Measurements from ENCODE around the gene ZNF28. TPM values are rescaled to one million over a fixed set of nuclear protein-coding genes. Genes with fewer than 3 reads are reported as not detected.

The ZNF28 gene
- total and polyA plus RNA-seq, 10 of the 15 experiments (the other 5 are each of a cell fraction or from before 2014, with no cell fraction given): 5.9 to 31.1 (median 15.3) TPM

- ChIA-PET RAD21 (ENCODE audit: unreplicated experiment) (interaction anchor here (0.6 to 1.2 kb wide), 2 partner anchors 45 to 500 kb away, joined by 3 read pairs; no protein-coding TSS in a partner anchor), POLR2A (no interaction called here), SMC1A (ENCODE audit: uncharacterized antibody, unreplicated experiment) (interaction anchor here (0.6 to 1.5 kb wide), 7 partner anchors 10 to 402 kb away, joined by 3 to 5 read pairs (median 3); no protein-coding TSS in a partner anchor), CTCF (interaction anchor here (0.8 to 1.8 kb wide), 2 partner anchors 405 to 500 kb away, joined by 4 to 7 read pairs; no protein-coding TSS in a partner anchor)
- H3K36me3 ChIP-seq (ENCODE audit: control insufficient read depth in 2 of 2, insufficient read depth in 2 of 2, low read length in 1 of 2): no peaks in the 10 kb centered on the region
- H3K4me2 ChIP-seq (ENCODE audit: control insufficient read depth, insufficient read depth): no peak overlapping the region
- peak; percentile 47 for FAIRE-seq
- no peak overlapping the region for H3K4me3 ChIP-seq
- intact Hi-C loops (cut with micrococcal nuclease; ENCODE audit: unreplicated experiment): loop anchor here (2.0 to 10.0 kb wide), 2 partner anchors 222 to 404 kb away; partner anchors contain the start of gene ZNF808
- no peak overlapping the region for H3K9ac ChIP-seq (ENCODE audit: control insufficient read depth, insufficient read depth, low read length)
- ATAC-seq: 0 out of 3 replicates have a peak, but pooled peaks have one; percentile 37
- H2AFZ ChIP-seq (ENCODE audit: control insufficient read depth, low read depth, low read length): no peak overlapping the region
- H3K27me3 ChIP-seq (replicated peaks in 1 of 2; ENCODE audit: control insufficient read depth in 2 of 2, insufficient read depth in 2 of 2, low read length in 1 of 2): no peaks in the 10 kb centered on the region
- H3K9me3 ChIP-seq (replicated peaks; ENCODE audit: control insufficient read depth, insufficient read depth, low read length): no peaks in the 10 kb centered on the region; the same call in 2 of the 3 replicates
- peak; percentile 74 for TF ChIP-seq RAD21 (IDR thresholded peaks at IDR 0.05; ENCODE audit: insufficient read depth, low read depth, low read length)
- TF ChIP-seq HSF1 (IDR thresholded peaks at IDR 0.05; ENCODE audit: low read depth, low read length): no peak
- TF ChIP-seq CTCF (IDR thresholded peaks at IDR 0.05 in 2 of 3, conservative IDR thresholded peaks at IDR 0.05 in 1 of 3; ENCODE audit: control insufficient read depth in 2 of 3, extremely low read depth in 1 of 3, insufficient read depth in 1 of 3, low read depth in 3 of 3, low read length in 3 of 3): peak; percentile 23 to 48 (median 26); a peak in 4 of 6 replicates
- peak; percentile 52; the same call in 1 of the 2 replicates for TF ChIP-seq SMC3 (IDR thresholded peaks at IDR 0.05; ENCODE audit: borderline replicate concordance, low read length)
- peak; percentile 4 for DNase-seq (ENCODE audit: low read depth, low spot score)
- H3K27ac ChIP-seq (ENCODE audit: control insufficient read depth, insufficient read depth): no peak overlapping the region
- 31% methylated on average over 8 of the region's 8 CpGs for WGBS (ENCODE audit: insufficient coverage, insufficient replicate concordance, low lambda C conversion rate, missing lambda C conversion rate)
- H4K20me1 ChIP-seq (ENCODE audit: control insufficient read depth, insufficient read depth): no peaks in the 10 kb centered on the region
- H3K4me1 ChIP-seq (ENCODE audit: control insufficient read depth, insufficient read depth, low read length): no peaks in the 10 kb centered on the region
- BruUV-seq (replicated peaks): no TSS peak
- H3K79me2 ChIP-seq (ENCODE audit: control insufficient read depth, insufficient read depth, low read length): no peaks in the 10 kb centered on the region
- in situ Hi-C loops (cut with MboI): no loop called here
Observed at GRCh38 chr19:52748336-52748950, 73.0 kb downstream of the ZNF28 start.

Other genes with a start within 250 kb of the ZNF28 start
Only the 7 nearest of the 9 such genes appear.
- 19.7 and 27.4 TPM in 2 replicates for gene ZNF83, start 183.3 kb downstream of the ZNF28 start, total RNA-seq (2014; rRNA removed)
- gene ZNF83, start 183.3 kb downstream of the ZNF28 start, total RNA-seq (2014; rRNA removed; fragmentation: Illumina TruSeq; extraction: Trizol): 35.2 and 37.3 TPM in 2 replicates
- gene ZNF83, start 183.3 kb downstream of the ZNF28 start, total RNA-seq (2021): 17.6 and 18.2 TPM in 2 replicates
- 90.1 and 132 TPM in 2 replicates for gene ZNF83, start 183.3 kb downstream of the ZNF28 start, polyA plus RNA-seq (2011; rRNA removed)
- 32.0 and 51.8 TPM in 2 replicates for gene ZNF83, start 183.3 kb downstream of the ZNF28 start, polyA plus RNA-seq (2014; fragmentation: Illumina TruSeq; extraction: Trizol)
- 10 to 100 TPM in 1 of 2 experiments, 1 to 10 TPM in 1; 9.9 to 11.3 TPM for gene ZNF83, start 183.3 kb downstream of the ZNF28 start, polyA plus RNA-seq (2014; fragmentation: Nextera tagmentation; extraction: Ambion mirVana)
- gene ZNF83, start 183.3 kb downstream of the ZNF28 start, polyA plus RNA-seq (2014; rRNA removed): 23.7 and 32.0 TPM in 2 replicates
- 10 to 100 TPM; 12.0 to 16.4 TPM for gene ZNF83, start 183.3 kb downstream of the ZNF28 start, polyA plus RNA-seq (2016; fragmentation: Nextera tagmentation; extraction: Ambion mirVana)
- gene ZNF611, start 86.6 kb downstream of the ZNF28 start, total RNA-seq (2014; rRNA removed): 6.1 and 6.3 TPM in 2 replicates
- gene ZNF611, start 86.6 kb downstream of the ZNF28 start, total RNA-seq (2014; rRNA removed; fragmentation: Illumina TruSeq; extraction: Trizol): 9.4 and 9.5 TPM in 2 replicates
- 16.1 and 16.8 TPM in 2 replicates for gene ZNF611, start 86.6 kb downstream of the ZNF28 start, total RNA-seq (2021)
- 8.7 and 9.0 TPM in 2 replicates for gene ZNF611, start 86.6 kb downstream of the ZNF28 start, polyA plus RNA-seq (2011; rRNA removed)
- gene ZNF611, start 86.6 kb downstream of the ZNF28 start, polyA plus RNA-seq (2014; fragmentation: Illumina TruSeq; extraction: Trizol): 6.5 and 11.9 TPM in 2 replicates
- 1 to 10 TPM; 1.4 to 2.3 TPM for gene ZNF611, start 86.6 kb downstream of the ZNF28 start, polyA plus RNA-seq (2014; fragmentation: Nextera tagmentation; extraction: Ambion mirVana)
- gene ZNF611, start 86.6 kb downstream of the ZNF28 start, polyA plus RNA-seq (2014; rRNA removed): 5.8 and 7.1 TPM in 2 replicates
- 10 to 100 TPM; 11.3 to 12.4 TPM for gene ZNF611, start 86.6 kb downstream of the ZNF28 start, polyA plus RNA-seq (2016; fragmentation: Nextera tagmentation; extraction: Ambion mirVana)
- gene ZNF600, start 34.8 kb downstream of the ZNF28 start, total RNA-seq (2014; rRNA removed): 9.4 and 11.1 TPM in 2 replicates
- gene ZNF600, start 34.8 kb downstream of the ZNF28 start, total RNA-seq (2014; rRNA removed; fragmentation: Illumina TruSeq; extraction: Trizol): 14.8 and 15.1 TPM in 2 replicates
- 10.2 and 12.0 TPM in 2 replicates for gene ZNF600, start 34.8 kb downstream of the ZNF28 start, total RNA-seq (2021)
- gene ZNF600, start 34.8 kb downstream of the ZNF28 start, polyA plus RNA-seq (2011; rRNA removed): 25.6 and 31.4 TPM in 2 replicates
- gene ZNF600, start 34.8 kb downstream of the ZNF28 start, polyA plus RNA-seq (2014; fragmentation: Illumina TruSeq; extraction: Trizol): 19.1 and 23.3 TPM in 2 replicates
- gene ZNF600, start 34.8 kb downstream of the ZNF28 start, polyA plus RNA-seq (2014; fragmentation: Nextera tagmentation; extraction: Ambion mirVana): 10 to 100 TPM in 1 of 2 experiments, 1 to 10 TPM in 1; 9.5 to 10.4 TPM
- 8.8 and 17.3 TPM in 2 replicates for gene ZNF600, start 34.8 kb downstream of the ZNF28 start, polyA plus RNA-seq (2014; rRNA removed)
- 10 to 100 TPM; 11.2 to 11.7 TPM for gene ZNF600, start 34.8 kb downstream of the ZNF28 start, polyA plus RNA-seq (2016; fragmentation: Nextera tagmentation; extraction: Ambion mirVana)
- gene ZNF468, start 36.0 kb upstream of the ZNF28 start, total RNA-seq (2014; rRNA removed): 8.2 and 10.4 TPM in 2 replicates
- gene ZNF468, start 36.0 kb upstream of the ZNF28 start, total RNA-seq (2014; rRNA removed; fragmentation: Illumina TruSeq; extraction: Trizol): 12.7 and 13.2 TPM in 2 replicates
- gene ZNF468, start 36.0 kb upstream of the ZNF28 start, total RNA-seq (2021): 6.9 and 9.9 TPM in 2 replicates
- gene ZNF468, start 36.0 kb upstream of the ZNF28 start, polyA plus RNA-seq (2011; rRNA removed): 18.8 and 24.4 TPM in 2 replicates
- gene ZNF468, start 36.0 kb upstream of the ZNF28 start, polyA plus RNA-seq (2014; fragmentation: Illumina TruSeq; extraction: Trizol): 10.0 and 10.9 TPM in 2 replicates
- gene ZNF468, start 36.0 kb upstream of the ZNF28 start, polyA plus RNA-seq (2014; fragmentation: Nextera tagmentation; extraction: Ambion mirVana): 1 to 10 TPM; 3.9 to 4.3 TPM
- gene ZNF468, start 36.0 kb upstream of the ZNF28 start, polyA plus RNA-seq (2014; rRNA removed): 5.0 and 5.7 TPM in 2 replicates
- 10 to 100 TPM in 1 of 2 experiments, 1 to 10 TPM in 1; 8.8 to 10.2 TPM for gene ZNF468, start 36.0 kb upstream of the ZNF28 start, polyA plus RNA-seq (2016; fragmentation: Nextera tagmentation; extraction: Ambion mirVana)
- gene ZNF320, start 76.0 kb upstream of the ZNF28 start, total RNA-seq (2014; rRNA removed): 0.79 and 1.1 TPM in 2 replicates
- 1.3 and 1.8 TPM in 2 replicates for gene ZNF320, start 76.0 kb upstream of the ZNF28 start, total RNA-seq (2014; rRNA removed; fragmentation: Illumina TruSeq; extraction: Trizol)
- gene ZNF320, start 76.0 kb upstream of the ZNF28 start, total RNA-seq (2021): 2.1 and 2.6 TPM in 2 replicates
- 7.7 and 9.3 TPM in 2 replicates for gene ZNF320, start 76.0 kb upstream of the ZNF28 start, polyA plus RNA-seq (2011; rRNA removed)
- gene ZNF320, start 76.0 kb upstream of the ZNF28 start, polyA plus RNA-seq (2014; fragmentation: Illumina TruSeq; extraction: Trizol): 1.6 TPM in 1 of 2 replicates, not detected in the other
- 1 to 10 TPM in 1 of 2 experiments, under 1 TPM in 1; 0.48 to 1.0 TPM for gene ZNF320, start 76.0 kb upstream of the ZNF28 start, polyA plus RNA-seq (2014; fragmentation: Nextera tagmentation; extraction: Ambion mirVana)
- gene ZNF320, start 76.0 kb upstream of the ZNF28 start, polyA plus RNA-seq (2014; rRNA removed): 2.7 and 3.0 TPM in 2 replicates
- 1 to 10 TPM in 1 of 2 experiments, under 1 TPM in 1; 0.96 to 1.3 TPM for gene ZNF320, start 76.0 kb upstream of the ZNF28 start, polyA plus RNA-seq (2016; fragmentation: Nextera tagmentation; extraction: Ambion mirVana)
- 3.3 and 4.5 TPM in 2 replicates for gene ZNF888, start 101.8 kb upstream of the ZNF28 start, total RNA-seq (2014; rRNA removed)
- 4.1 and 4.3 TPM in 2 replicates for gene ZNF888, start 101.8 kb upstream of the ZNF28 start, total RNA-seq (2014; rRNA removed; fragmentation: Illumina TruSeq; extraction: Trizol)
- 2.8 and 3.5 TPM in 2 replicates for gene ZNF888, start 101.8 kb upstream of the ZNF28 start, total RNA-seq (2021)
- gene ZNF888, start 101.8 kb upstream of the ZNF28 start, polyA plus RNA-seq (2011; rRNA removed): 3.4 and 5.0 TPM in 2 replicates
- gene ZNF888, start 101.8 kb upstream of the ZNF28 start, polyA plus RNA-seq (2014; fragmentation: Illumina TruSeq; extraction: Trizol): 3.7 and 5.1 TPM in 2 replicates
- gene ZNF888, start 101.8 kb upstream of the ZNF28 start, polyA plus RNA-seq (2014; fragmentation: Nextera tagmentation; extraction: Ambion mirVana): under 1 TPM; 0.26 to 0.53 TPM
- gene ZNF888, start 101.8 kb upstream of the ZNF28 start, polyA plus RNA-seq (2014; rRNA removed): 2.1 and 2.3 TPM in 2 replicates
- gene ZNF888, start 101.8 kb upstream of the ZNF28 start, polyA plus RNA-seq (2016; fragmentation: Nextera tagmentation; extraction: Ambion mirVana): 1 to 10 TPM in 1 of 2 experiments, under 1 TPM in 1; 0.55 to 1.6 TPM
- gene ZNF816, start 141.2 kb upstream of the ZNF28 start, total RNA-seq (2014; rRNA removed): 6.9 and 9.9 TPM in 2 replicates
- 15.6 and 16.0 TPM in 2 replicates for gene ZNF816, start 141.2 kb upstream of the ZNF28 start, total RNA-seq (2014; rRNA removed; fragmentation: Illumina TruSeq; extraction: Trizol)
- gene ZNF816, start 141.2 kb upstream of the ZNF28 start, total RNA-seq (2021): 7.0 and 8.3 TPM in 2 replicates
- 11.8 and 18.5 TPM in 2 replicates for gene ZNF816, start 141.2 kb upstream of the ZNF28 start, polyA plus RNA-seq (2011; rRNA removed)
- gene ZNF816, start 141.2 kb upstream of the ZNF28 start, polyA plus RNA-seq (2014; fragmentation: Illumina TruSeq; extraction: Trizol): 8.0 and 14.9 TPM in 2 replicates
- 1 to 10 TPM; 4.4 to 6.6 TPM for gene ZNF816, start 141.2 kb upstream of the ZNF28 start, polyA plus RNA-seq (2014; fragmentation: Nextera tagmentation; extraction: Ambion mirVana)
- 4.0 and 6.3 TPM in 2 replicates for gene ZNF816, start 141.2 kb upstream of the ZNF28 start, polyA plus RNA-seq (2014; rRNA removed)
- 10 to 100 TPM in 1 of 2 experiments, 1 to 10 TPM in 1; 6.7 to 10.0 TPM for gene ZNF816, start 141.2 kb upstream of the ZNF28 start, polyA plus RNA-seq (2016; fragmentation: Nextera tagmentation; extraction: Ambion mirVana)